NCI-H82 (cell line): ENCODE data around the gene TXK.

Source experiments
- DNase-seq: peaks from one replicate; lab custom pipeline; 2025; lab: John Stamatoyannopoulos, UW

TXK gene

DNA sequence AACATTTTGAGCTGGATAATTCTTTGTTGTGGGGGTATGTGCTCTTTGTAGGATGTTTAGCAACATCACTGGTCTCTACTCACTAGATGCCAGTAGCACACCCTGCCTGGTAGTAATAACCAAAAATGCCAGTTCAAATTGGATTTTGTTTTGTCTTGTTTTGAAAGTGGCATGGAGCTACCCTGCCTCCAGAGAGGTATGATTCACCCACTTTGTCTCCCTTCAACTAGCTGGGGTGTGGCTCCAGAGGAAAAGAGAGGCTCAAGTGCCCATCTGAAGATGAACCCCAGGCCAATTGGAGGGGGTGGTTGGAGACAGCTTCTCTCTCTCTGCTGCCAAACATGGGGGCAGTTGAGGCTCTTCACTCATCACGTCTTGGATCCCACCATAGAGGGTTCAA is 83.0 kb downstream of the TXK start:
- DNase-seq, result no peak

- DNase-seq, result no peak
These were observed 84.6 kb downstream of the TXK start for GRCh38 chr4:48049483-48049882.

DNA sequence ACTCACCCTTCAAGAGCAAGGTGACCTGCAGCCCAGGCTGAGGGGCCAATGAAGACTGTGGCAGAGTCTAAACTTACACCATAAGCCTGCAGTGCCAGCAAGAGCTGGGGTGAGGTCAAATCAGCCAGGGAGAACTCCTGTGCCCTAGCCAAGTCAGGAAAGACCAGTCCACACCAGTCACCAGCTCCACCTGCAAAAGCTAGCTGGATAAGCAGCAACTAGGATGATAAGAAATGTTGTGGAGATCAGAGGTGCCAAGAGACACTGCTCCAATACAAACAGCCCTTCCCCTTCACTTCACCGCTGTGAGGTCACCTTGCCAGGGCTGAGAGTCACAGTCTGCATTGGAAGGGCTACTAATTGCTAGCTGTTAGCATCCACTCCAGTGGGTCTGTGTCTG is 86.2 kb downstream of the TXK start:
- DNase-seq, result no peak

- no peak for DNase-seq
These were observed 86.6 kb downstream of the TXK start for GRCh38 chr4:48047421-48047844.

DNA sequence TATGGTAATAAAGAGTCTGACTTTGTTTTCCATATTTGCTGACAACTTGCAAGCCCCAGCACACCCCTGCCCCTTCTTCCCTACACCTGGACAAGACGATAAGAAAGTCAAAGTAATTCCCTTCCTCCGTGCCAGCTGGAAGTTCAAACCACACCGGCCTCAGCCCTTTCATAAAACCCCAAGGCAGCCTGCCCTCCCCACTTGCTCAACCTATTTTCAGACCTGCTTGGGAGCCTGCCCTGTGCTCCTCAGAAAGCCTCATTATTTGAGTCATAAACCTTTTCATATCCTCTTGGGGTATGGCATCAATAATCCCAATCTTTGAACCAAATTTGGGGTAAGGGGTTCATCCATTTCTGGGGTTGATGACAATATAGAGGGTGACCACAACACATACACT is 88.0 kb downstream of the TXK start:
- no peak for DNase-seq

DNA sequence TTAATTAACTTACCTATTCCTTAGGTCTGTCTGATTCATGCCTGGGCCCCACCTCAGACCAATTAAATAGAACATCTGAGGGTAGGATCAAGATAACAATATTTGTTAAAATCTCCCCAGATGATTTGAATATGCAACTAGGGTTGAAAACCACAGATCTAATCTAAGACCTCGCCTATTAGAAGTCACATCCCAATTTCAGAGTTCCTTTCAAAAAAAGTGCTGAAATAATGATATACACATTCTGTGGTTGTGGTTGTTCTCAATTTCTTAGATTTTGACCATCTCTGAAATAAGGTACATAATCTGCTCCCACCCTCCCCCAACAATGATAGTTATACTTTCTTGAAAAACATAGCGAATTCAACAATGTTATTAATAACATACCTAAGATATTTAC is 89.8 kb downstream of the TXK start:
- DNase-seq, result no peak

DNA sequence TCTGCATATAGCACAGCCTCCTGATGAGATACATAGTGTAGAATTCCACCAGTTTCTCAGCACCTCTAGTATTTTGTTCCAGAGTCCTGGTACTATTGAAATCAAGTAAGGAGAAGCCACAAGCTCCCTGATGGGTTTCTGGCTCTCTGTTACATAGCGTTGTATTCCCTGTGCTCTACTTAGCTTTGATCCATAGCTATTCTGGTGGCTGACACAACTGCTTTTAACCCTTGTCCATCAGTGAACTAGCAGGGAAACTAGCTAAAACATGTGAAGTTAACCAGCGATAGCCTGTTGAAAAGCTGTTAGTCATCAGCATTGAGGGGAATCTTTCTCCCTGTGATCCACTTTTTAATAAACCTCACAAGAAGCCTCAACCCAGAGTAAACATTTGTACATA is 90.5 kb downstream of the TXK start:
- DNase-seq, result no peak

DNA sequence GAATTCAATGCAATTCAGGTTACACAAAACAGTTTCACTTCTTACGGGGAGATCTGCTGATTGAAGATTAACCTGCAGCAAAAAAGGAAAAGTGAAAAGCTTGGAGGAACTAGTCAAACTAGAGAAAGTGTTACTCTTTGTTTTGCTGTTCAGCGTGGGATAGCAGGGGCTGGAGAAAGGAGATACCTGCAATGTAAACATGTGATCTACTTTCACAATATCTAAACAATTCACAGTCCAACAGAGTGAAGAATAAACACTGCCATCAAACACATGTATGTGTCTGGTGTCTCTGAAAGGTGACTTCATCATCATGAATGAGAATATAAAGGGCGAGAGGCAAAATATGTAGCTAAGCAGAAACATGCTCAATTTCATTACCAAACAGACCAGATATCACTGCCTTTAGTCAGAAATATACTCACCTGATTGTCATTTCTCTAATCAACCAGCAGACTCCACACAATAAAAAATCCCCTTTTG is 91.0 kb downstream of the TXK start:
- DNase-seq, result no peak

DNA sequence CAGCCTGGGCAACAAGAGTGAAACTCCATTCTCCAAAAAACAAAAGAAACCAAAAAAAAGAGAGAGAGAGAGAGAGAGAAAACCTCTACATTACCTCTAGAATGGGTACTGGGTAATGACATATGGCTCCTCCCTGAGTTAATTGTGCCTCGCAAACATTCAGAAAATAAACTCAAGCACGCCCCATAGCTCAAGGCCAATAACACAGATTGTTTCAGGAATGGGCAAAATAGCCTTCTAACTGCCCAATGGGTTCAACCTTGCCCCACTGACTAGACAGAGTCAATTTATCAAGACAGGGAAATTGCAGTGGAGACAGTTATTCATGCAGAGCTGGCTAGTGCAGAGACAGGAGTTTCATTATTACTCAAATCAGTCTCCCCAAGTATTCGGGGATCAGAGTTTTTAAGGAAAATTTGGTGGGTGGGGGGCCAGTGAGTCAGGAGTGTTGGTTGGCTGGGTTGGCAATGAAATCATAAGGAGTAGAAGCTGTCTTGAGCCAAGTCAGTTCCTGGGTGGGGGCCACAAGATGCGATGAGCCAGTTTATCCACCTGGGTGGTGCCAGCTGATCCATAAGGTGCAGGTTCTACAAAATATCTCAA is 92.4 kb downstream of the TXK start:
- DNase-seq, result no peak

DNA sequence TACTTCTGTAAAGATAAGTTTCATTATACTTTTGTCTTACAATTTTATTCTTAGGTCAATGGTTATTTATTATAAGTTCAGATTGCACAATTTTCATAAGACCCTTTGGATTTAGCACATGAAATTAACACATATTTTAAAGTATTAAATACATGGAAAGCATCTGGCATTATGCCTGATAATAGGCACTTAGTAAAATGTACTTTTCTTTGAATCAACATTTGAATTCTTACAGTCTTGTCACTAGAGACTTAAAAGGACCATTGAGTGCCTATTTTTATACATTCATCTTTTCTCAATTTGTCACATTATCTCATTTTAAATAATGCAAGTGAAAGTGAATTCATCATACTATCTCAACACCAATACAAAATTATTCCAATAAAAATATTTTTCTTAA is 94.5 kb downstream of the TXK start:
- no peak for DNase-seq

DNA sequence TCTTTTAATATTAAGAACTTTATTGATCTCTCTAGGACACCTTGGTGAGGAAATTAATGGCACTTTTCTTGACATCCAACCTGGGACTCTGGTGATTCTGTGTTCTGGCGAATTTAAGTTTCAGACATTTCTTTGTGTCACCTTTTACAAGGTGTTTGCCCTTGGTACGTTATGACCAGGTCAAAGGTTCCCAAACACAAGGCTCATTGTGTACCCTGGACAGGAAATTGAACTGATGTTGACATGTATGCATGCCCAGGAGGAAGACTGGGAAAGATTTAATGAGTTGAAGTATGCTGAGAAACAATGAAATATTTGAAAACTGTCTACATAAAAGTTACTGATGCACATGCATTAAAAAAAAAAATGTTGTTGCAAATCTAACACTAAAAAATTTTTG is 95.4 kb downstream of the TXK start:
- no peak for DNase-seq

DNA sequence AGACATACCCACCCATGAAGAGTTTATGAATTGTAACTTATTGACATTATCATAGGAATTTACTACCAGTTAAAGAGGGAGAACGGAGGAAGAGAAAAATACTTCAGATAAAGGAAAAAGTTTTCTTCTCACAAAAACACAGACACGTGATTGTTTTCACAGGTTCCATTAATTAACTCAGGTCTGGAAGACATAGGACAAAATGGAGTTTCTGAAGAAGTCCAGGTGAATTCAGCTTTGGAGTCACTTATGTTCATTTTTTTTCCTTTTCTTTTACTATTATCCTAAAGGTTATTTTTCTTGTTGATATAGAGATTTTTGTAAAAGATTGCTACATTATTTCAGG is 97.0 kb downstream of the TXK start:
- DNase-seq, result no peak

- DNase-seq, result no peak
These were observed 98.1 kb downstream of the TXK start for GRCh38 chr4:48035952-48036351.

- peak; percentile 72 for DNase-seq
These were observed 100.1 kb downstream of the TXK start for GRCh38 chr4:48033825-48034413.

DNA sequence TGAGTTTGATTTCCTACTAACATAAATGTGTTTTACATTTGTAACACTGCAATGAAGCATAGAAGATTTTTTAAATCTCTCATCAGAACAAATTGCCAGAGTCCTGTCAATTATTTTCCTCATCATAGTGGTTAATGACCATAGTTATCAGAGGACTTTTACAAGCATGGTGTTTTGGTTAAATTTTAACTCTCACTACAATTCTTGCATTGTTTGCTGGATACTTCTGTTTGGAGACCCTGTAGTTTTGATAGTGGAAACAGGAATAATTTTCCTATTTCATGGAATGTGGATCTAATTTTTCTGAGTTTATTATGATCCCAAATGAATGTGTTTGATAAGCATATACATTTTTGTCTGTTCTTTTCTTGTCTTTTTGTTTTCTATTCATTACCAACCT is 100.6 kb downstream of the TXK start:
- no peak for DNase-seq

- no peak for DNase-seq
These were observed 101.3 kb downstream of the TXK start for GRCh38 chr4:48032721-48033120.

GRCh38 chr4:48031802-48032525 is 102.1 kb downstream of the TXK start:
- DNase-seq, result no peak

- DNase-seq, result no peak
These were observed 103.6 kb downstream of the TXK start for GRCh38 chr4:48030470-48030869.

DNA sequence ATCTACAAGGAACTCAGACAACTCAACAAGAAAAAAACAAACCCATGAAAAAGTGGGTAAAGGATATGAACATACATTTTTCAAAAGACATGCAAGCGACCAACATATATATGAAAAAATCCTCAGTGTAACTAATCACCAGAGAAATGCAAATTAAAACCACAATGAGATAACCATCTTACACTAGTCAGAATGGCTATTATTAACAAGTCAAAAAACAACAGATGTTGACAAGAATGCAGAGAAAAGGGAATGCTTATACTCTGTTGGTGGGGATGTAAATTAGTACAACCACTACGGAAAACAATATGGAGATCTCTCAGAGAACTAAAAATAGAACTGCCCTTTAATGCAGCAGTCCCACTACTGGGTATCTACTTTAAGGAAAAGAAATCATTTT is 105.4 kb downstream of the TXK start:
- no peak for DNase-seq

- no peak for DNase-seq
These were observed 106.4 kb downstream of the TXK start for GRCh38 chr4:48027653-48028052.

- no peak for DNase-seq
These were observed 109.0 kb downstream of the TXK start for GRCh38 chr4:48025005-48025404.

DNA sequence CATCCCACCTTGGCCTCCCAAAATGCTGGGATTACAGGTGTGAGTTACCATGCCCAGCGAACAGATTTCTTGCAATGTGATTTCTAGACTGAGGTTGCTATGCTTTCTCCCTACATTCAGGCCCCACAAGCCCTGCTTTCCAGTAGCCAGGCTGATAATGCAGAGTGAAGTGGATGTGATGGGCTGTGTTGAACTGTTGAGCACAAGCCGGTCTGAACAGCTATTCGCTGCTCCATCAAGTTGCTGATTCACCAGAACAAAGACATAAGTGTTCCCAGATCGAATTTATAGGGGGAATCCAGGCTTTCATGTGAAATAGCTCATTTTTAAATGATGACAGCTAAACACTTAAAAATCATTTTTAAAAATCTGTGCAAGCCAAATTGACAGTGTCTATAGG is 109.5 kb downstream of the TXK start:
- DNase-seq, result no peak

DNA sequence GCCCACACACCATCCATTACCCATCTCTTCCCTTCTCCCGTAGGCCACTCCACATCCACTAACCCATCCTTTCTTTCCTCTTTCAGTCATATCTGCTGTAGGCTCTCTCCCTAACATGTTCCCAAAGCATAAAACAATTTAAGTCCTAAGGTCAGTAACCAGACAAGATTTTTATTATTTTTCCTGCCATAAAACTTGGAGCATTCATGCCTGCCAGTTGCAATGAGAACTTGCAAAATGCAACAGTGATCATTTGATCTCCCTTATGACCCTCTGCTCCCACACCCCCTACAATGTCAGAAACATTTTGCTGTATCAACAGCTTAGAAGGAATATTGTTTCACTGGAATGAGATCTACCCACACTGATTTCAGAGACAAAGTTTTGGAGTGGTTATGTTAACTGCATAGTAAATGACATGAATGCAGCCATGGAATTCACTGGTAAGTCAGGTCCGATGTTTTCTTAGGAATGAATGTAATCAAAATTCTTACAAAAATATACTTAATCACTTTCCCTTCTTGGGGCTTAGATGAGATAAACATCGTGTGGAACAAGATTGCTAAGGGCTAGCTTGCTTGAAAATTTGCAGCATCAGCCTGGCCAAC is 111.8 kb downstream of the TXK start:
- no peak for DNase-seq
